ENCODE measurements around the gene MCF2L2.

DNA sequence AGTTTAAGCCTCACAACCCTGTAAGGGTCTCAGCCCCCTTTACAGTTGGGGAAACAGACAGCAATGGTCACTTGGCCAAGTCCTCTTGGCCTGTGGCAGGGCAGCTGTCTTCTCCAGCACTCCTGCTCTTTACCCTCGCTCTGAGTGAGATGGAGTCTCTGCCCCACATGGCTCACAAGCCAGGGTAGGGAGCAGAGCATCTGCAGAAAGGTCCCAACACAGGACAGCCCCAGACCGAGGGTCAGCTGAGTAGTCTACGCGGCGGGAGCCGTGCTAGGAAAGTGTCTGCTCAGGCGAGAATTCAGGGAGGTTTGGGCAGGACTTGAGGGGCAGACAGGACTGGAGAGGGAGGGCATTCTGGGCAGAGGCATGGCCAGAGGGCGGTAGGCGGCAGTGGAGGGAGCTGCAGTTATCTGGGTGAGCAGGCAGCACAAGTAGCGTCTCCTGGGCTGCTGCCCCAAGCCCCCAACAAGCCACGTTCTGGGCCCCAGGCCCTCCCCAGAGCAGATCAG is 247.6 kb downstream of the MCF2L2 start:
- TF ChIP-seq POLR2A (IDR thresholded peaks at IDR 0.05): no peak
- TF ChIP-seq, protein P1, sequence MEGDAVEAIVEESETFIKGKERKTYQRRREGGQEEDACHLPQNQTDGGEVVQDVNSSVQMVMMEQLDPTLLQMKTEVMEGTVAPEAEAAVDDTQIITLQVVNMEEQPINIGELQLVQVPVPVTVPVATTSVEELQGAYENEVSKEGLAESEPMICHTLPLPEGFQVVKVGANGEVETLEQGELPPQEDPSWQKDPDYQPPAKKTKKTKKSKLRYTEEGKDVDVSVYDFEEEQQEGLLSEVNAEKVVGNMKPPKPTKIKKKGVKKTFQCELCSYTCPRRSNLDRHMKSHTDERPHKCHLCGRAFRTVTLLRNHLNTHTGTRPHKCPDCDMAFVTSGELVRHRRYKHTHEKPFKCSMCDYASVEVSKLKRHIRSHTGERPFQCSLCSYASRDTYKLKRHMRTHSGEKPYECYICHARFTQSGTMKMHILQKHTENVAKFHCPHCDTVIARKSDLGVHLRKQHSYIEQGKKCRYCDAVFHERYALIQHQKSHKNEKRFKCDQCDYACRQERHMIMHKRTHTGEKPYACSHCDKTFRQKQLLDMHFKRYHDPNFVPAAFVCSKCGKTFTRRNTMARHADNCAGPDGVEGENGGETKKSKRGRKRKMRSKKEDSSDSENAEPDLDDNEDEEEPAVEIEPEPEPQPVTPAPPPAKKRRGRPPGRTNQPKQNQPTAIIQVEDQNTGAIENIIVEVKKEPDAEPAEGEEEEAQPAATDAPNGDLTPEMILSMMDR (IDR thresholded peaks at IDR 0.05 in 8 of 11, conservative IDR thresholded peaks at IDR 0.05 in 3 of 11): no peak
- TF ChIP-seq POLR2AphosphoS5 (IDR thresholded peaks at IDR 0.05): no peak

Measured in spleen (tissue), 7 donors.